Measurements from ENCODE around the gene ORM2. TPM values are rescaled to one million over a fixed set of nuclear protein-coding genes. Genes with fewer than 3 reads are reported as not detected.
A peak's percentile ranks its signal among the peaks of the same experiment; 100 is the strongest.

ORM2 gene
- total RNA-seq, 1 experiment from 2014 or later: 0.59 TPM

DNA sequence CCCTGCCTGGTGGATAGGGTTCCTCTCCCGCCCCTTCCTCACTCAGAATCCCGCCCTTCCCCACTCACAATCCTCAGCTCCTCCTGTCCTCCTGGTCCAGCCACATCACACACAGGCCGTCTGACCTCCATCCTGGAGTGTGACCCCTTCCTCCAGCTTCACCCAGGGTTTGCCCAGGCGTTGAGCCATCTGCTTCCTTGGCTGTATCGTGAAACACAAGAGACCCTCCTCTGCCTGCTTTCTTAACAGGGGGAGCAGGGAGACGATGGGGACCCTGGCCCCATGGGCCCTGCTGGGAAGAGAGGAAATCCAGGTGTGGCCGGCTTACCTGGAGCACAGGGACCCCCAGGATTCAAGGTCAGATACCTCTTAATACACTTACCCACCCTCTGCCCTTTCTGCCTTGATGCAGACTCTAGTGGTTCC, 39.1 kb upstream of the ORM2 start:
- Histone ChIP-seq H3K4me2 (ENCODE audit: low read length) (no peak overlapping the region), H3K27me3 (ENCODE audit: insufficient read depth, low read length) (no peaks in the 10 kb centered on the region), H3K27ac (ENCODE audit: low read depth, low read length) (no peak overlapping the region), H2AFZ (ENCODE audit: low read depth, low read length, poor library complexity, severe bottlenecking) (no peak overlapping the region), H3K9me2 (ENCODE audit: insufficient read depth) (no peaks in the 10 kb centered on the region), H4K20me1 (ENCODE audit: insufficient read depth) (no peaks in the 10 kb centered on the region), H3K9ac (ENCODE audit: low read length) (no peak overlapping the region), H3K79me2 (ENCODE audit: insufficient read depth, low read length) (no peaks in the 10 kb centered on the region), H3K9me3 (ENCODE audit: control insufficient read depth in 1 of 2, insufficient read depth in 1 of 2, low read depth in 1 of 2, low read length in 2 of 2) (no peaks in the 10 kb centered on the region), H3K4me3 (replicated peaks in 1 of 2; ENCODE audit: low read depth in 1 of 2, low read length in 2 of 2) (no peak overlapping the region), H3K36me3 (ENCODE audit: control insufficient read depth in 1 of 2, insufficient read depth in 2 of 2, low read length in 2 of 2) (0 out of 4 replicates have a peak, but pooled peaks cover 0 to 8% of the 10 kb centered on the region in 2 experiments), H3K4me1 (ENCODE audit: control insufficient read depth in 1 of 2, insufficient read depth in 2 of 2, low read length in 2 of 2) (no peaks in the 10 kb centered on the region)
- TF ChIP-seq SRF (IDR thresholded peaks at IDR 0.05; ENCODE audit: low read depth): no peak
- no peak for TF ChIP-seq POLR2A (IDR thresholded peaks at IDR 0.05; ENCODE audit: borderline replicate concordance, extremely low read depth, insufficient read depth, insufficient read length)
- no peak for TF ChIP-seq SIN3A (IDR thresholded peaks at IDR 0.05; ENCODE audit: low read depth)
- TF ChIP-seq, protein P1, sequence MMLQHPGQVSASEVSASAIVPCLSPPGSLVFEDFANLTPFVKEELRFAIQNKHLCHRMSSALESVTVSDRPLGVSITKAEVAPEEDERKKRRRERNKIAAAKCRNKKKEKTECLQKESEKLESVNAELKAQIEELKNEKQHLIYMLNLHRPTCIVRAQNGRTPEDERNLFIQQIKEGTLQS (IDR thresholded peaks at IDR 0.05): no peak
- no peak for TF ChIP-seq CEBPB (IDR thresholded peaks at IDR 0.05; ENCODE audit: low read depth)
- no peak for TF ChIP-seq POLR2AphosphoS5 (IDR thresholded peaks at IDR 0.05; ENCODE audit: low read depth, low read length)
- TF ChIP-seq ZFX (IDR thresholded peaks at IDR 0.05): no peak
- TF ChIP-seq YY1 (IDR thresholded peaks at IDR 0.05; ENCODE audit: extremely low read depth, insufficient replicate concordance, low read depth, low read length): no peak
- intact Hi-C loops (cut with micrococcal nuclease): loop anchor here (5.0 kb wide), 1 partner anchor 553 kb away; no protein-coding TSS in a partner anchor
- POLR2A ChIA-PET: no interaction called here
- no TSS peak for BruUV-seq (replicated peaks)
- RAD21 ChIA-PET (ENCODE audit: low non-redundant PET in 1 of 2, low total read pairs in 2 of 2, uncharacterized antibody in 2 of 2, unreplicated experiment in 2 of 2): interaction anchor here (1.0 to 2.5 kb wide), 9 partner anchors 11 to 208 kb away, joined by 3 to 19 read pairs (median 4); partner anchors contain the start of gene COL27A1 (in 1 of the 2)
- CTCF ChIA-PET: interaction anchor here (1.0 to 5.4 kb wide), 15 partner anchors 9 to 609 kb away, joined by 3 to 120 read pairs (median 4); partner anchors contain the start of gene COL27A1
- no peak for DNase-seq (ENCODE audit: low read depth, low spot score)
- ATAC-seq: peak; percentile 43

DNA sequence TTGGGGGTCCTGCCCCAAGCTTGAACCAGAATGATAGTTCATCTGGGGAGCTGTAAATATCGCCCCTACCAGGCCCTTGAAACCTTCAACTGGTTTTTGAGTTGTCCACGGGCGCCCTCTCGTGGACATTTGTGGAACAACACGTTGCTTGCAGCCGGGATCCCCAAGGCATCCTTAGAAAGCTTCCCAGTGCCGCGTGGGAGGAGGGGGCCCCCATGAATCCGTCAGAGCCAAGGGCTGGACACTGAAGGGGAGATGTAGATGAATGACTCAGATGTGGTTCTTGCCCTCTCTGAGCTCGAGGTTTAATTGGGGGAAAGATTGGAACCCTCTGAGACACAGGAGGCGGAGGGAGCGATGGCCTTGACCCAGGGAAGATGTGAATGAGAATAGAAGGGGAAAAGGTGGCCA, 38.6 kb upstream of the ORM2 start:
- no peak overlapping the region for H2AFZ ChIP-seq (ENCODE audit: low read depth, low read length, poor library complexity, severe bottlenecking)
- H3K27ac ChIP-seq (ENCODE audit: low read depth, low read length): no peak overlapping the region
- no peak for TF ChIP-seq ELF1 (IDR thresholded peaks at IDR 0.05; ENCODE audit: borderline replicate concordance, low read depth)
- TF ChIP-seq EGR1 (IDR thresholded peaks at IDR 0.05; ENCODE audit: low read depth): peak; percentile 42; the same call in 1 of the 2 replicates
- peak; percentile 80 to 95 (median 95) for TF ChIP-seq CTCF (IDR thresholded peaks at IDR 0.05 in 2 of 3, conservative IDR thresholded peaks at IDR 0.05 in 1 of 3; ENCODE audit: borderline replicate concordance in 1 of 3, insufficient read depth in 1 of 3, low read depth in 2 of 3, low read length in 2 of 3)
- peak; percentile 95 for TF ChIP-seq RAD21 (IDR thresholded peaks at IDR 0.05; ENCODE audit: low read depth)
- no peak overlapping the region for H3K9ac ChIP-seq (ENCODE audit: low read length)
- intact Hi-C loops (cut with micrococcal nuclease): loop anchor here (1.0 to 5.0 kb wide), 4 partner anchors 136 to 554 kb away; partner anchors contain the start of gene COL27A1
- BruUV-seq (replicated peaks): no TSS peak
- RAD21 ChIA-PET (ENCODE audit: low non-redundant PET in 1 of 2, low total read pairs in 2 of 2, uncharacterized antibody in 2 of 2, unreplicated experiment in 2 of 2): interaction anchor here (0.6 to 2.5 kb wide), 10 partner anchors 12 to 209 kb away, joined by 3 to 19 read pairs (median 4); partner anchors contain the start of gene COL27A1 (in 1 of the 2)
- no peak overlapping the region for H3K4me3 ChIP-seq (replicated peaks in 1 of 2; ENCODE audit: low read depth in 1 of 2, low read length in 2 of 2)
- DNase-seq (ENCODE audit: low read depth, low spot score) (peak; percentile 51), ATAC-seq (peak; percentile 85)
- H3K9me2 ChIP-seq (ENCODE audit: insufficient read depth): no peaks in the 10 kb centered on the region
- no peaks in the 10 kb centered on the region for H3K27me3 ChIP-seq (ENCODE audit: insufficient read depth, low read length)
- no peaks in the 10 kb centered on the region for H3K4me1 ChIP-seq (ENCODE audit: control insufficient read depth in 1 of 2, insufficient read depth in 2 of 2, low read length in 2 of 2)
- no peak overlapping the region for H3K4me2 ChIP-seq (ENCODE audit: low read length)
- POLR2A ChIA-PET: no interaction called here
- no peaks in the 10 kb centered on the region for H3K9me3 ChIP-seq (ENCODE audit: control insufficient read depth in 1 of 2, insufficient read depth in 1 of 2, low read depth in 1 of 2, low read length in 2 of 2)
- peaks cover 0 to 8% of the 10 kb centered on the region in 2 experiments; a peak in 1 of 4 replicates for H3K36me3 ChIP-seq (ENCODE audit: control insufficient read depth in 1 of 2, insufficient read depth in 2 of 2, low read length in 2 of 2)
- no peaks in the 10 kb centered on the region for H4K20me1 ChIP-seq (ENCODE audit: insufficient read depth)
- CTCF ChIA-PET: interaction anchor here (0.7 to 5.4 kb wide), 16 partner anchors 9 to 609 kb away, joined by 3 to 120 read pairs (median 4); partner anchors contain the start of gene COL27A1
- no peaks in the 10 kb centered on the region for H3K79me2 ChIP-seq (ENCODE audit: insufficient read depth, low read length)
